Esophagus mucosa (tissue), 1 donor: ENCODE measurements around the gene DYRK2. TPM values are rescaled to one million over a fixed set of nuclear protein-coding genes. Genes with fewer than 3 reads are reported as not detected.

Source experiments
- ATAC-seq: fragments of 200-7000 bp; cut with Tn5 transposase; one replicate; pipeline ENCODE4 v1.9.1; 2020
- total RNA-seq: library from RNA; stranded (reverse); gene quantifications from one replicate; pipeline ENCODE4 v1.2.4, GENCODE V29; 2023
- donor health status: DM: yes; HTN: yes; CAD: no.

The DYRK2 gene
- total RNA-seq, 1 donor from 2014 or later, result 13.5 TPM

DNA sequence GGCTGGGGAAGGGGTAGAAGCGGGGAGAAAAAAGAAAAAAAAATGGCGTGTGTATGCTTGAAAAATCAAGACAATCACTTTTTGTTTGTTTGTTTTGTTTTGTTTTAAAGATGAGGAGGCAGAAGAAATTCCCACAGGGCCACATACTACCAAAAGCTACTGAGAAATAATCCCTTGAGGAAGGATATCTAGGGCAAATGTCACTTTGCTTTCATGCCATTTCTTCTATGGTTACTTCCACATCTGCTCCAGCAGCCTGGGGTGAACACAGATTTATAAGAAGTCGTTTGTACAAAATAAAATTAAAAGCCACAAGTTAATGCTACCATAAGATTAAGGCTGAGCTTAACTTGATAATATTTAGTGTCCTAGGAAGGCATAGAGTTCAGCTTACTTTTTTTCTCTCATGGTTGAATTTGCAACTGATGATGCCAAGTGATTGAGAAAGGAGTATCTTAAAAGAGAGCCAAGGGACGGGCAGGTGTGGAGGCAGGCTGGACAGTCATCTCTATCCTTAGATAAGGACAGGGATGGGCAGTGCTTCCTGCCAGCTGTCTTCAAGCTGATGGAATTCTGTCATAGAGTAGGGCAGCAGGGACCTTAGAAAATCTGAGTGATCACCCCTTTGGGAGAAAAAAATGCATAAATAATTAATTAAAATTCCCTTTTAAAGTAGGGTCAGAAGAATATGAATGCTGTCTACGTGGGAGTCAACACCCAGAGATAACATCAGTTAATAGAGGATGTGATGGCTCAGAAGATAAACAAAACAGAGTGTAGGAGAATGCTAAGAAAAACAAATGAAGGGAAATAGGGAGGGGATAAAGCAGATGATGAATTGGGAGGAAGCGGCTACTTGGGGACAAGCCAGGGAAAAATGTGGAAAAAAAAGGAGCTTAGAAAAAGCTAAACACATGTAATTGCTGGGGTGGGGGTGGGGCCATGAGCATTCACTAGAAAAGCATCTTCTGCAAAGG is 57.1 kb downstream of the DYRK2 start:
- no peak for ATAC-seq

DNA sequence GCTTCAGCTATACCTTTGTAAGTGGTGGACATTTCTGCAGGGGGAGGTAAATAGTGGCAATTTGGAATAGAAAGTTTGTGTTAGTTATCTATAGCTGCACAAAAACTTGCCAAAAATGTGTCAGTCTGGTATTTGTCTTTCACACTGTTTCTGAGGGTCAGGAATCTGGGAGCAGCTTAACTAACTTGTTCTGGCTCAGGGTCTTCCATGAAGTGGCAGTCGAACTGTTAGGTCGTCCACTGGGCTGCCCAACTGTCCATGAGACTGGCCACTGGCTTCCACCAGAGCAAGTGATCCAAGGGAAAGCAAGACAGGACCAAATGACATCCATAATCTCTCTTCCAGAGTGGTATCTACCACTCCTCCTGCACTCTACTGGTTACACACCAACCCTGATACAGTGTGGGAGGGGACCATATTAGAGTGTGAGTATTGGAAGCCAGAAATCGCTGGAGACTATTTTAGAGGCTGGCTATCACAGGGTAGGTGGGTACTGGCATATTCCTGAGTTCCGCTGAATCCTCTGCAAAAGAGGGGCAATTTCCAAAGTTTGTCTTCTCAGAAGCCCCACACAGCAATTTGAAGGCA is 60.9 kb downstream of the DYRK2 start:
- ATAC-seq, result no peak

DNA sequence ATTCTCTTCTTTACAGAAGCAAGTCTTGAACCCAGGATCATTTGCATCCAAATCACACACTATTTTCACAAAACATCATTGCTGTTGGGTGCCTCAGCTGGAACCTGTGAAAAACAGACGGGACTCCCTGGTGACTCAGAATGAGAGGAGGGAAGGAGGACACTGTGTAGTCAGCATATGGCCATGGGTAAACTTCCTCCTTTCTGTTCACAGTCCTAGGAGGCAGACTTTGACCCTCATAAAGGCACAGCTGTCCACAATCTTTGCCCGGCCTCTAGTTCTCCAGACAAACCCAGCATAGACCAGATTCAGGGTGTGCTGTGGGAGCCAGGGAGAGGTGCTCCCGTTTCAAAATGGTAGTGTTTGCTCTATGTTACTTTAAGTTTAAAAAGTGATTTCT is 62.0 kb downstream of the DYRK2 start:
- ATAC-seq, result peak; percentile 65

DNA sequence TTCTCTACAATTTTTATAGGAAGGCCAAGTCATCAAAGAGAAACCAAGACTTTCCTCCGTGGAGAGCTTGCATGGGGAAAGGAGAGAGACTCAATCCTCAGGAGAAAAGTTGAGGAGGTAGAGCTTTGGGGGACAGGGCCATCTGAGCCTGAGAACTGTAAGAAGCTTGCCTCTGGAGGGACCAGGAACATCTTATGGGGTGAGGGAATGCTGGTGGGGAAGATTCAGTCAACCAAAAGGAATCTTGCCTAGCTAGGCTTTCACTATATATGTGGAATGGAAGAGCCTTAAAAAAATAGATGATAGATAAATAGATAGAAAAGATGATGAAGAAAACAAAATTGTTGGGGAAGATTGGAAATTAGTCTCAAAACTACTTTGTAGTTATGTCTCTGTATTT is 63.5 kb downstream of the DYRK2 start:
- ATAC-seq, result no peak

DNA sequence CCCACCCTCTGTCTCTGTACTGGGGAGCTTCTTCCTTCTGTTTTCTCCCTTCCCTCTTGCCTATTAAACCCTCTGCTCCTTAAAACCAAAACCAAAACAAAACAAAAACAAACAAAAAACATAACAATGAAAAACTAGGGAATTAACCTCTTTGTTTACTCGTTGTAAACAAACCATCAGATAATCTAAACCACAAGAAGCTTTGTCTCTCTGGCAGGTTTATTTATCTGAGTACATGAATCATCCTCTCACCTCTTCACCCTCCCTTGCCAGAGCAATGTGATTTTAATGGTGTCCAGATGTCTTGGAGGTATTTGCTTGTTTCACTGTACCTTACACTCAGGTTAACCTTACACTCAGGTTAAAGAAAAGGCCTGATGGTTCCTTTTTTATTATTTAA is 66.1 kb downstream of the DYRK2 start:
- ATAC-seq, result no peak
